ENCODE measurements around the gene LARP4.
"Not testable (repeated sequence)": the region's sequence is repeated elsewhere in the genome, so short reads cannot be mapped to it uniquely, and the experiment has no call there.

LARP4 gene

GRCh38 chr12:50375802-50376201 is 24.9 kb upstream of the LARP4 start:
- Histone ChIP-seq H3K9ac (ENCODE audit: low read length in 2 of 2) (no peak overlapping the region), H3K4me3 (ENCODE audit: low read length in 2 of 2) (no peak overlapping the region), H3K27ac (ENCODE audit: low read length) (no peak overlapping the region), H3K27me3 (ENCODE audit: control insufficient read depth in 1 of 2, insufficient read depth in 2 of 2, low read length in 2 of 2) (no peaks in the 10 kb centered on the region), H3K4me1 (ENCODE audit: control insufficient read depth, insufficient read depth, low read length) (no peaks in the 10 kb centered on the region), H3K36me3 (ENCODE audit: control insufficient read depth in 2 of 2, insufficient read depth in 2 of 2, low read length in 2 of 2) (no peaks in the 10 kb centered on the region), H3K9me3 (ENCODE audit: control insufficient read depth in 2 of 2, low read length in 2 of 2) (no peaks in the 10 kb centered on the region)

GRCh38 chr12:50380761-50381325 is 19.8 kb upstream of the LARP4 start:
- H3K9me3 ChIP-seq (ENCODE audit: control insufficient read depth in 2 of 2, low read length in 2 of 2), result no peaks in the 10 kb centered on the region
- H3K4me3 ChIP-seq (ENCODE audit: low read length in 2 of 2), result no peak overlapping the region
- no peak overlapping the region for H3K9ac ChIP-seq (ENCODE audit: low read length in 2 of 2)
- no peaks in the 10 kb centered on the region for H3K27me3 ChIP-seq (ENCODE audit: control insufficient read depth in 1 of 2, insufficient read depth in 2 of 2, low read length in 2 of 2)
- no peaks in the 10 kb centered on the region for H3K36me3 ChIP-seq (ENCODE audit: control insufficient read depth in 2 of 2, insufficient read depth in 2 of 2, low read length in 2 of 2)
- no peaks in the 10 kb centered on the region for H3K4me1 ChIP-seq (ENCODE audit: control insufficient read depth, insufficient read depth, low read length)
- no peak overlapping the region for H3K27ac ChIP-seq (ENCODE audit: low read length)

GRCh38 chr12:50387487-50387886 is 13.2 kb upstream of the LARP4 start:
- Histone ChIP-seq H3K4me1 (ENCODE audit: control insufficient read depth, insufficient read depth, low read length) (no peaks in the 10 kb centered on the region), H3K27ac (ENCODE audit: low read length) (no peak overlapping the region), H3K36me3 (ENCODE audit: control insufficient read depth in 2 of 2, insufficient read depth in 2 of 2, low read length in 2 of 2) (no peaks in the 10 kb centered on the region), H3K9ac (ENCODE audit: low read length in 2 of 2) (no peak overlapping the region), H3K27me3 (ENCODE audit: control insufficient read depth in 1 of 2, insufficient read depth in 2 of 2, low read length in 2 of 2) (no peaks in the 10 kb centered on the region), H3K9me3 (ENCODE audit: control insufficient read depth in 2 of 2, low read length in 2 of 2) (no peaks in the 10 kb centered on the region), H3K4me3 (ENCODE audit: low read length in 2 of 2) (no peak overlapping the region)

- no peak overlapping the region for H3K4me3 ChIP-seq (ENCODE audit: low read length in 2 of 2)
- H3K9ac ChIP-seq (ENCODE audit: low read length in 2 of 2), result no peak overlapping the region
- no peaks in the 10 kb centered on the region for H3K9me3 ChIP-seq (ENCODE audit: control insufficient read depth in 2 of 2, low read length in 2 of 2)
- H3K27ac ChIP-seq (ENCODE audit: low read length), result no peak overlapping the region
- no peaks in the 10 kb centered on the region for H3K4me1 ChIP-seq (ENCODE audit: control insufficient read depth, insufficient read depth, low read length)
- H3K36me3 ChIP-seq (ENCODE audit: control insufficient read depth in 2 of 2, insufficient read depth in 2 of 2, low read length in 2 of 2), result no peaks in the 10 kb centered on the region
- H3K27me3 ChIP-seq (ENCODE audit: control insufficient read depth in 1 of 2, insufficient read depth in 2 of 2, low read length in 2 of 2), result no peaks in the 10 kb centered on the region
These were observed 12.7 kb upstream of the LARP4 start for GRCh38 chr12:50387972-50388478.

GRCh38 chr12:50388793-50389192 is 11.9 kb upstream of the LARP4 start:
- not testable (repeated sequence) for H3K9ac ChIP-seq (ENCODE audit: low read length in 2 of 2); H3K27me3 ChIP-seq (ENCODE audit: control insufficient read depth in 1 of 2, insufficient read depth in 2 of 2, low read length in 2 of 2); H3K4me3 ChIP-seq (ENCODE audit: low read length in 2 of 2); H3K9me3 ChIP-seq (ENCODE audit: control insufficient read depth in 2 of 2, low read length in 2 of 2); H3K27ac ChIP-seq (ENCODE audit: low read length); H3K4me1 ChIP-seq (ENCODE audit: control insufficient read depth, insufficient read depth, low read length); H3K36me3 ChIP-seq (ENCODE audit: control insufficient read depth in 2 of 2, insufficient read depth in 2 of 2, low read length in 2 of 2)

GRCh38 chr12:50390316-50390741 is 10.4 kb upstream of the LARP4 start:
- Histone ChIP-seq H3K4me1 (ENCODE audit: control insufficient read depth, insufficient read depth, low read length) (no peaks in the 10 kb centered on the region), H3K27ac (ENCODE audit: low read length) (no peak overlapping the region), H3K36me3 (ENCODE audit: control insufficient read depth in 2 of 2, insufficient read depth in 2 of 2, low read length in 2 of 2) (no peaks in the 10 kb centered on the region), H3K27me3 (ENCODE audit: control insufficient read depth in 1 of 2, insufficient read depth in 2 of 2, low read length in 2 of 2) (no peaks in the 10 kb centered on the region), H3K9ac (ENCODE audit: low read length in 2 of 2) (no peak overlapping the region), H3K9me3 (ENCODE audit: control insufficient read depth in 2 of 2, low read length in 2 of 2) (no peaks in the 10 kb centered on the region), H3K4me3 (ENCODE audit: low read length in 2 of 2) (no peak overlapping the region)

- no peak overlapping the region for H3K9ac ChIP-seq (ENCODE audit: low read length in 2 of 2)
- no peaks in the 10 kb centered on the region for H3K36me3 ChIP-seq (ENCODE audit: control insufficient read depth in 2 of 2, insufficient read depth in 2 of 2, low read length in 2 of 2)
- no peak overlapping the region for H3K4me3 ChIP-seq (ENCODE audit: low read length in 2 of 2)
- no peaks in the 10 kb centered on the region for H3K9me3 ChIP-seq (ENCODE audit: control insufficient read depth in 2 of 2, low read length in 2 of 2)
- no peaks in the 10 kb centered on the region for H3K27me3 ChIP-seq (ENCODE audit: control insufficient read depth in 1 of 2, insufficient read depth in 2 of 2, low read length in 2 of 2)
- H3K27ac ChIP-seq (ENCODE audit: low read length), result no peak overlapping the region
- H3K4me1 ChIP-seq (ENCODE audit: control insufficient read depth, insufficient read depth, low read length), result no peaks in the 10 kb centered on the region
These were observed 6.1 kb upstream of the LARP4 start for GRCh38 chr12:50394469-50395029.

GRCh38 chr12:50397117-50397650 is 3.5 kb upstream of the LARP4 start:
- H3K4me1 ChIP-seq (ENCODE audit: control insufficient read depth, insufficient read depth, low read length), result no peaks in the 10 kb centered on the region
- no peaks in the 10 kb centered on the region for H3K9me3 ChIP-seq (ENCODE audit: control insufficient read depth in 2 of 2, low read length in 2 of 2)
- no peaks in the 10 kb centered on the region for H3K36me3 ChIP-seq (ENCODE audit: control insufficient read depth in 2 of 2, insufficient read depth in 2 of 2, low read length in 2 of 2)
- no peak overlapping the region for H3K9ac ChIP-seq (ENCODE audit: low read length in 2 of 2)
- H3K4me3 ChIP-seq (ENCODE audit: low read length in 2 of 2), result no peak overlapping the region
- no peaks in the 10 kb centered on the region for H3K27me3 ChIP-seq (ENCODE audit: control insufficient read depth in 1 of 2, insufficient read depth in 2 of 2, low read length in 2 of 2)
- no peak overlapping the region for H3K27ac ChIP-seq (ENCODE audit: low read length)

GRCh38 chr12:50398931-50399330 is 1.8 kb upstream of the LARP4 start:
- Histone ChIP-seq H3K4me1 (ENCODE audit: control insufficient read depth, insufficient read depth, low read length) (peaks cover 14% of the 10 kb centered on the region), H3K27me3 (ENCODE audit: control insufficient read depth in 1 of 2, insufficient read depth in 2 of 2, low read length in 2 of 2) (no peaks in the 10 kb centered on the region), H3K4me3 (ENCODE audit: low read length in 2 of 2) (no peak overlapping the region), H3K9ac (ENCODE audit: low read length in 2 of 2) (no peak overlapping the region), H3K9me3 (ENCODE audit: control insufficient read depth in 2 of 2, low read length in 2 of 2) (no peaks in the 10 kb centered on the region), H3K36me3 (ENCODE audit: control insufficient read depth in 2 of 2, insufficient read depth in 2 of 2, low read length in 2 of 2) (no peaks in the 10 kb centered on the region), H3K27ac (ENCODE audit: low read length) (no peak overlapping the region)

- Histone ChIP-seq H3K27ac (ENCODE audit: low read length) (peak overlapping the region; percentile 92), H3K27me3 (ENCODE audit: control insufficient read depth in 1 of 2, insufficient read depth in 2 of 2, low read length in 2 of 2) (no peaks in the 10 kb centered on the region), H3K9ac (ENCODE audit: low read length in 2 of 2) (peak overlapping the region; percentile 85 to 98), H3K4me1 (ENCODE audit: control insufficient read depth, insufficient read depth, low read length) (peaks cover 16% of the 10 kb centered on the region), H3K4me3 (ENCODE audit: low read length in 2 of 2) (peak overlapping the region; percentile 95 to 96), H3K36me3 (ENCODE audit: control insufficient read depth in 2 of 2, insufficient read depth in 2 of 2, low read length in 2 of 2) (no peaks in the 10 kb centered on the region), H3K9me3 (ENCODE audit: control insufficient read depth in 2 of 2, low read length in 2 of 2) (no peaks in the 10 kb centered on the region)
These were observed 514 bp upstream of the LARP4 start for GRCh38 chr12:50400104-50400637.

- H3K36me3 ChIP-seq (ENCODE audit: control insufficient read depth in 2 of 2, insufficient read depth in 2 of 2, low read length in 2 of 2), result no peaks in the 10 kb centered on the region
- peak overlapping the region; percentile 92 for H3K27ac ChIP-seq (ENCODE audit: low read length)
- H3K9ac ChIP-seq (ENCODE audit: low read length in 2 of 2), result peak overlapping the region; percentile 90 to 98
- peaks cover 16% of the 10 kb centered on the region for H3K4me1 ChIP-seq (ENCODE audit: control insufficient read depth, insufficient read depth, low read length)
- no peaks in the 10 kb centered on the region for H3K27me3 ChIP-seq (ENCODE audit: control insufficient read depth in 1 of 2, insufficient read depth in 2 of 2, low read length in 2 of 2)
- peak overlapping the region; percentile 95 to 96 for H3K4me3 ChIP-seq (ENCODE audit: low read length in 2 of 2)
- no peaks in the 10 kb centered on the region for H3K9me3 ChIP-seq (ENCODE audit: control insufficient read depth in 2 of 2, low read length in 2 of 2)
These were observed 906 bp downstream of the LARP4 start for GRCh38 chr12:50401500-50402081.

Data from stomach smooth muscle (tissue), 2 donors.